NCI-H1930 (cell line): ENCODE results near the gene IRF8.

Source experiments
- DNase-seq, 2 experiments: peaks; one replicate each; lab custom pipeline; 2025; lab: John Stamatoyannopoulos, UW

Gene IRF8

GRCh38 chr16:85913688-85914422 is 14.9 kb downstream of the IRF8 start:
- DNase-seq, result no peak

GRCh38 chr16:85914423-85914794 is 15.4 kb downstream of the IRF8 start:
- no peak for DNase-seq

GRCh38 chr16:85915125-85915845 is 16.3 kb downstream of the IRF8 start:
- no peak for DNase-seq

GRCh38 chr16:85916141-85916890 is 17.4 kb downstream of the IRF8 start:
- DNase-seq, result no peak

GRCh38 chr16:85917012-85917411 is 18.1 kb downstream of the IRF8 start:
- DNase-seq, result no peak

- no peak for DNase-seq
These were observed 19.0 kb downstream of the IRF8 start for GRCh38 chr16:85917959-85918358.

GRCh38 chr16:85918436-85918835 is 19.5 kb downstream of the IRF8 start:
- DNase-seq, result no peak

- no peak for DNase-seq
These were observed 20.6 kb downstream of the IRF8 start for GRCh38 chr16:85919271-85920267.

- no peak for DNase-seq
These were observed 22.1 kb downstream of the IRF8 start for GRCh38 chr16:85921026-85921425.

GRCh38 chr16:85923153-85924021 is 24.4 kb downstream of the IRF8 start:
- no peak for DNase-seq

- DNase-seq, result no peak
These were observed 25.7 kb downstream of the IRF8 start for GRCh38 chr16:85924675-85925074.

- no peak for DNase-seq
These were observed 27.4 kb downstream of the IRF8 start for GRCh38 chr16:85926370-85926769.

- no peak for DNase-seq
These were observed 28.4 kb downstream of the IRF8 start for GRCh38 chr16:85927371-85927770.

GRCh38 chr16:85927959-85928358 is 29.0 kb downstream of the IRF8 start:
- no peak for DNase-seq

GRCh38 chr16:85928401-85928820 is 29.4 kb downstream of the IRF8 start:
- no peak for DNase-seq

- no peak for DNase-seq
These were observed 30.3 kb downstream of the IRF8 start for GRCh38 chr16:85929259-85929721.

- DNase-seq, result no peak
These were observed 31.3 kb downstream of the IRF8 start for GRCh38 chr16:85930301-85930700.

GRCh38 chr16:85931596-85932402 is 32.8 kb downstream of the IRF8 start:
- DNase-seq, result no peak

GRCh38 chr16:85934210-85934609 is 35.2 kb downstream of the IRF8 start:
- DNase-seq, result no peak
